Stimulated activated CD4-positive, alpha-beta T cell treated with anti-CD3 and anti-CD28 coated beads, TNF-alpha, amount 100 ng/mL, for 24 hours (primary cell): ENCODE results near the gene CEP128.
"Not testable (repeated sequence)": the region's sequence is repeated elsewhere in the genome, so short reads cannot be mapped to it uniquely, and the experiment has no call there.

Experiments
- DNase-seq, 3 experiments: peaks; one replicate each; pipeline ENCODE4 v3.0.0-alpha.2; 2020; ENCODE audit warnings: low read depth in 3 of 3

The CEP128 gene

GRCh38 chr14:80953211-80953610 is 11.7 kb upstream of the CEP128 start:
- not testable (repeated sequence) for DNase-seq

- DNase-seq: no peak
Measured at GRCh38 chr14:80951491-80951890, 10.0 kb upstream of the CEP128 start.

GRCh38 chr14:80948291-80948690 is 6.8 kb upstream of the CEP128 start:
- DNase-seq: no peak

- no peak for DNase-seq
Measured at GRCh38 chr14:80946797-80947196, 5.3 kb upstream of the CEP128 start.

GRCh38 chr14:80946187-80946586 is 4.6 kb upstream of the CEP128 start:
- DNase-seq: no peak

GRCh38 chr14:80944861-80945617 is 3.5 kb upstream of the CEP128 start:
- no peak for DNase-seq

- DNase-seq: no peak
Measured at GRCh38 chr14:80942191-80942600, 658 bp upstream of the CEP128 start.

GRCh38 chr14:80940146-80940545 is 1.4 kb downstream of the CEP128 start:
- DNase-seq: no peak

- no peak for DNase-seq
Measured at GRCh38 chr14:80933686-80934085, 7.9 kb downstream of the CEP128 start.

GRCh38 chr14:80933282-80933681 is 8.3 kb downstream of the CEP128 start:
- no peak for DNase-seq

- peak in 1 of 3 experiments; percentile 29 for DNase-seq
Measured at GRCh38 chr14:80930836-80931389, 10.6 kb downstream of the CEP128 start.

- DNase-seq: no peak
Measured at GRCh38 chr14:80930095-80930494, 11.4 kb downstream of the CEP128 start.

- no peak for DNase-seq
Measured at GRCh38 chr14:80927083-80927989, 14.2 kb downstream of the CEP128 start.

GRCh38 chr14:80926397-80927082 is 15.0 kb downstream of the CEP128 start:
- no peak for DNase-seq

GRCh38 chr14:80924365-80925103 is 17.0 kb downstream of the CEP128 start:
- DNase-seq: no peak

- DNase-seq: no peak
Measured at GRCh38 chr14:80923368-80923767, 18.2 kb downstream of the CEP128 start.

GRCh38 chr14:80919622-80920021 is 21.9 kb downstream of the CEP128 start:
- no peak for DNase-seq

GRCh38 chr14:80912013-80912412 is 29.5 kb downstream of the CEP128 start:
- not testable (repeated sequence) for DNase-seq

- no peak for DNase-seq
Measured at GRCh38 chr14:80906946-80907345, 34.6 kb downstream of the CEP128 start.

GRCh38 chr14:80906336-80906735 is 35.2 kb downstream of the CEP128 start:
- DNase-seq: no peak

- DNase-seq: no peak
Measured at GRCh38 chr14:80902608-80903007, 38.9 kb downstream of the CEP128 start.
